ENCODE measurements around the gene NEK7. TPM values are rescaled to one million over a fixed set of nuclear protein-coding genes. Genes with fewer than 3 reads are reported as not detected.

The NEK7 gene
- polyA plus RNA-seq, 1 donor from 2014 or later: 3.3 TPM

DNA sequence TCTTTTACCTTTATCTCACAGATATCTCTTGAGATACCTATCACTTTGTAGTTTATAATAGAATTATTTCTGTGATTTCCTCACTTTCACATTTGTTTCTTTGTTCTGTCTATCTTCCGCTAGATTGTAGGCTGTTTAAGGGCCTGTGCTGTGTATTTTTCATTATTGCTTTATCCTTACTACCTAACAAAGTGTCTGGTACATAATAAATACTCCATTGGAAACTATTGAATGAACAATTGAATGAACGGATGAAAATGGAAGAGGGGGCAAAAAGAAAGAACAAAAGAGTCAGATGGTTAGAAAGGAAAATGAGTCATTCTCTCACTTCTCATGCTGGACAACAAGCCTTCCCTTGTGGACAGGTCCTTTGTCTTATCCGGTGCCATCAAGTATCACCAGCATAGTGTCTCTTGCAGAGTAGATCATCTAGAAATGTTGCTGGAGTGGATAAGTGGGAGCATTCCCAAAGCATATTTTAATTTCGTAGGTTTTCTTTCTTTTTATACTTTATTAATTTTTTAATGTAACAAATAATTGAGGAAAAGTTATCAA lies 159.8 kb downstream of the NEK7 start:
- no peak overlapping the region for H3K4me2 ChIP-seq (ENCODE audit: low read length)
- H3K9ac ChIP-seq (ENCODE audit: low read length): no peak overlapping the region
- H2AFZ ChIP-seq (ENCODE audit: low read depth, low read length): no peak overlapping the region

DNA sequence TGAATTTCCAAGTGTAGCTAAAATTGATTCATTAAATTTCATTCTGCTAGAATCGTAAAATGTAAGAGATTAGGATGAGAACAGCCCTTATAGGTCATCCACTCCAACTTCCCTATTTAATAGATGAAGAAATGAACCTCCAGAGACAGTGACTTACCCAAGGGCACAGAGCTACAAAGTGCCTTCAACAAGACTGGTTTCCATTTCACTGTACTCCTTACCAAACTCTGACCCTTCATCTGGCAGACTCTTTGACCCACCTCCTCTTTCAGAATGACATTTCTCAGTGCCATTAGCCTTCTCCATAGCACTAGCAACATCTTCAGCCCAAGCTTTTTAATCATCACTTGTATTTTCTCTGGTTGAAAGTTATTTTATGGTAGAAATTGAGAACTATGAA lies 161.3 kb downstream of the NEK7 start:
- Histone ChIP-seq H3K79me2 (replicated peaks; ENCODE audit: insufficient read depth, low read length) (no peaks in the 10 kb centered on the region), H2AFZ (ENCODE audit: low read depth, low read length) (no peak overlapping the region), H3K9me3 (ENCODE audit: low read length) (no peaks in the 10 kb centered on the region), H3F3A (ENCODE audit: insufficient read depth, low read length, poor library complexity, severe bottlenecking) (no peaks in the 10 kb centered on the region), H3K9me2 (ENCODE audit: insufficient read depth, low read length) (no peaks in the 10 kb centered on the region), H3K27ac (ENCODE audit: low read length) (no peak overlapping the region), H3K9ac (ENCODE audit: low read length) (no peak overlapping the region), H3K4me2 (ENCODE audit: low read length) (no peak overlapping the region), H3K27me3 (ENCODE audit: insufficient read depth, low read depth, low read length) (no peaks in the 10 kb centered on the region), H3K36me3 (ENCODE audit: insufficient read depth, low read length) (no peaks in the 10 kb centered on the region), H3K4me3 (ENCODE audit: low read length) (no peak overlapping the region), H4K20me1 (ENCODE audit: insufficient read depth) (no peaks in the 10 kb centered on the region)
- TF ChIP-seq EP300 (conservative IDR thresholded peaks at IDR 0.05; ENCODE audit: poor library complexity, severe bottlenecking): no peak
- TF ChIP-seq, protein P1, sequence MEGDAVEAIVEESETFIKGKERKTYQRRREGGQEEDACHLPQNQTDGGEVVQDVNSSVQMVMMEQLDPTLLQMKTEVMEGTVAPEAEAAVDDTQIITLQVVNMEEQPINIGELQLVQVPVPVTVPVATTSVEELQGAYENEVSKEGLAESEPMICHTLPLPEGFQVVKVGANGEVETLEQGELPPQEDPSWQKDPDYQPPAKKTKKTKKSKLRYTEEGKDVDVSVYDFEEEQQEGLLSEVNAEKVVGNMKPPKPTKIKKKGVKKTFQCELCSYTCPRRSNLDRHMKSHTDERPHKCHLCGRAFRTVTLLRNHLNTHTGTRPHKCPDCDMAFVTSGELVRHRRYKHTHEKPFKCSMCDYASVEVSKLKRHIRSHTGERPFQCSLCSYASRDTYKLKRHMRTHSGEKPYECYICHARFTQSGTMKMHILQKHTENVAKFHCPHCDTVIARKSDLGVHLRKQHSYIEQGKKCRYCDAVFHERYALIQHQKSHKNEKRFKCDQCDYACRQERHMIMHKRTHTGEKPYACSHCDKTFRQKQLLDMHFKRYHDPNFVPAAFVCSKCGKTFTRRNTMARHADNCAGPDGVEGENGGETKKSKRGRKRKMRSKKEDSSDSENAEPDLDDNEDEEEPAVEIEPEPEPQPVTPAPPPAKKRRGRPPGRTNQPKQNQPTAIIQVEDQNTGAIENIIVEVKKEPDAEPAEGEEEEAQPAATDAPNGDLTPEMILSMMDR (IDR thresholded peaks at IDR 0.05; ENCODE audit: poor library complexity, severe bottlenecking): no peak
- no peak for TF ChIP-seq MXI1 (conservative IDR thresholded peaks at IDR 0.05; ENCODE audit: poor library complexity, severe bottlenecking)
- TF ChIP-seq SMC3 (conservative IDR thresholded peaks at IDR 0.05; ENCODE audit: poor library complexity): no peak
- no peak for TF ChIP-seq RAD21 (conservative IDR thresholded peaks at IDR 0.05)
- no peak for TF ChIP-seq EZH2 (IDR thresholded peaks at IDR 0.05; ENCODE audit: borderline replicate concordance, insufficient read depth, low read length, poor library complexity, severe bottlenecking)
- no peak for TF ChIP-seq TAF1 (IDR thresholded peaks at IDR 0.05; ENCODE audit: low read depth)
- no peak for TF ChIP-seq POLR2AphosphoS5 (IDR thresholded peaks at IDR 0.05)
- TF ChIP-seq, protein P2, sequence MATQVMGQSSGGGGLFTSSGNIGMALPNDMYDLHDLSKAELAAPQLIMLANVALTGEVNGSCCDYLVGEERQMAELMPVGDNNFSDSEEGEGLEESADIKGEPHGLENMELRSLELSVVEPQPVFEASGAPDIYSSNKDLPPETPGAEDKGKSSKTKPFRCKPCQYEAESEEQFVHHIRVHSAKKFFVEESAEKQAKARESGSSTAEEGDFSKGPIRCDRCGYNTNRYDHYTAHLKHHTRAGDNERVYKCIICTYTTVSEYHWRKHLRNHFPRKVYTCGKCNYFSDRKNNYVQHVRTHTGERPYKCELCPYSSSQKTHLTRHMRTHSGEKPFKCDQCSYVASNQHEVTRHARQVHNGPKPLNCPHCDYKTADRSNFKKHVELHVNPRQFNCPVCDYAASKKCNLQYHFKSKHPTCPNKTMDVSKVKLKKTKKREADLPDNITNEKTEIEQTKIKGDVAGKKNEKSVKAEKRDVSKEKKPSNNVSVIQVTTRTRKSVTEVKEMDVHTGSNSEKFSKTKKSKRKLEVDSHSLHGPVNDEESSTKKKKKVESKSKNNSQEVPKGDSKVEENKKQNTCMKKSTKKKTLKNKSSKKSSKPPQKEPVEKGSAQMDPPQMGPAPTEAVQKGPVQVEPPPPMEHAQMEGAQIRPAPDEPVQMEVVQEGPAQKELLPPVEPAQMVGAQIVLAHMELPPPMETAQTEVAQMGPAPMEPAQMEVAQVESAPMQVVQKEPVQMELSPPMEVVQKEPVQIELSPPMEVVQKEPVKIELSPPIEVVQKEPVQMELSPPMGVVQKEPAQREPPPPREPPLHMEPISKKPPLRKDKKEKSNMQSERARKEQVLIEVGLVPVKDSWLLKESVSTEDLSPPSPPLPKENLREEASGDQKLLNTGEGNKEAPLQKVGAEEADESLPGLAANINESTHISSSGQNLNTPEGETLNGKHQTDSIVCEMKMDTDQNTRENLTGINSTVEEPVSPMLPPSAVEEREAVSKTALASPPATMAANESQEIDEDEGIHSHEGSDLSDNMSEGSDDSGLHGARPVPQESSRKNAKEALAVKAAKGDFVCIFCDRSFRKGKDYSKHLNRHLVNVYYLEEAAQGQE (IDR thresholded peaks at IDR 0.05; ENCODE audit: borderline replicate concordance): no peak

More for the DNA sequence above, 159.8 kb downstream of the NEK7 start:
- H4K20me1 ChIP-seq (ENCODE audit: insufficient read depth): no peaks in the 10 kb centered on the region
- TF ChIP-seq, protein P1 (IDR thresholded peaks at IDR 0.05; ENCODE audit: poor library complexity, severe bottlenecking): no peak
- TF ChIP-seq POLR2AphosphoS5 (IDR thresholded peaks at IDR 0.05) (no peak), MXI1 (conservative IDR thresholded peaks at IDR 0.05; ENCODE audit: poor library complexity, severe bottlenecking) (no peak), TAF1 (IDR thresholded peaks at IDR 0.05; ENCODE audit: low read depth) (no peak), EP300 (conservative IDR thresholded peaks at IDR 0.05; ENCODE audit: poor library complexity, severe bottlenecking) (no peak), EZH2 (IDR thresholded peaks at IDR 0.05; ENCODE audit: borderline replicate concordance, insufficient read depth, low read length, poor library complexity, severe bottlenecking) (no peak), SMC3 (conservative IDR thresholded peaks at IDR 0.05; ENCODE audit: poor library complexity) (no peak), RAD21 (conservative IDR thresholded peaks at IDR 0.05) (no peak)
- TF ChIP-seq, protein P2 (IDR thresholded peaks at IDR 0.05; ENCODE audit: borderline replicate concordance): no peak
- no peaks in the 10 kb centered on the region for H3K27me3 ChIP-seq (ENCODE audit: insufficient read depth, low read depth, low read length)
- H3K9me3 ChIP-seq (ENCODE audit: low read length): no peaks in the 10 kb centered on the region
- no peaks in the 10 kb centered on the region for H3K9me2 ChIP-seq (ENCODE audit: insufficient read depth, low read length)
- no peaks in the 10 kb centered on the region for H3F3A ChIP-seq (ENCODE audit: insufficient read depth, low read length, poor library complexity, severe bottlenecking)
- no peaks in the 10 kb centered on the region for H3K36me3 ChIP-seq (ENCODE audit: insufficient read depth, low read length)
- no peak overlapping the region for H3K4me3 ChIP-seq (ENCODE audit: low read length)
- H3K79me2 ChIP-seq (replicated peaks; ENCODE audit: insufficient read depth, low read length): no peaks in the 10 kb centered on the region
- H3K27ac ChIP-seq (ENCODE audit: low read length): no peak overlapping the region

All from neural cell (in vitro differentiated cells).